Measurements from ENCODE around the gene RNF187.

RNF187 gene

GRCh38 chr1:228513236-228513900, 26.2 kb downstream of the RNF187 start:
- Histone ChIP-seq H3K9ac (ENCODE audit: low read depth, low read length, poor library complexity, severe bottlenecking) (peak overlapping the region; percentile 42), H3K27me3 (ENCODE audit: insufficient read depth, low read length, poor library complexity, severe bottlenecking) (no peaks in the 10 kb centered on the region), H3K4me3 (ENCODE audit: low read length, poor library complexity, severe bottlenecking) (no peak overlapping the region), H3K4me1 (ENCODE audit: insufficient read depth, low read length, poor library complexity, severe bottlenecking) (peaks cover 41% of the 10 kb centered on the region), H2AFZ (ENCODE audit: low read length) (no peak overlapping the region), H3K9me2 (replicated peaks; ENCODE audit: low read depth, low read length) (no peaks in the 10 kb centered on the region), H4K20me1 (ENCODE audit: insufficient read depth, low read length, poor library complexity, severe bottlenecking) (no peaks in the 10 kb centered on the region), H3K4me2 (ENCODE audit: low read depth, low read length, poor library complexity, severe bottlenecking) (peak overlapping the region; percentile 28), H3F3A (ENCODE audit: low read depth) (no peaks in the 10 kb centered on the region), H3K9me3 (ENCODE audit: insufficient read depth, low read depth, low read length) (no peaks in the 10 kb centered on the region), H3K36me3 (ENCODE audit: insufficient read depth, low read length) (no peaks in the 10 kb centered on the region), H3K79me2 (ENCODE audit: insufficient read depth, low read length) (no peaks in the 10 kb centered on the region; the same call in 1 of the 2 replicates)
- TF ChIP-seq, protein P1, sequence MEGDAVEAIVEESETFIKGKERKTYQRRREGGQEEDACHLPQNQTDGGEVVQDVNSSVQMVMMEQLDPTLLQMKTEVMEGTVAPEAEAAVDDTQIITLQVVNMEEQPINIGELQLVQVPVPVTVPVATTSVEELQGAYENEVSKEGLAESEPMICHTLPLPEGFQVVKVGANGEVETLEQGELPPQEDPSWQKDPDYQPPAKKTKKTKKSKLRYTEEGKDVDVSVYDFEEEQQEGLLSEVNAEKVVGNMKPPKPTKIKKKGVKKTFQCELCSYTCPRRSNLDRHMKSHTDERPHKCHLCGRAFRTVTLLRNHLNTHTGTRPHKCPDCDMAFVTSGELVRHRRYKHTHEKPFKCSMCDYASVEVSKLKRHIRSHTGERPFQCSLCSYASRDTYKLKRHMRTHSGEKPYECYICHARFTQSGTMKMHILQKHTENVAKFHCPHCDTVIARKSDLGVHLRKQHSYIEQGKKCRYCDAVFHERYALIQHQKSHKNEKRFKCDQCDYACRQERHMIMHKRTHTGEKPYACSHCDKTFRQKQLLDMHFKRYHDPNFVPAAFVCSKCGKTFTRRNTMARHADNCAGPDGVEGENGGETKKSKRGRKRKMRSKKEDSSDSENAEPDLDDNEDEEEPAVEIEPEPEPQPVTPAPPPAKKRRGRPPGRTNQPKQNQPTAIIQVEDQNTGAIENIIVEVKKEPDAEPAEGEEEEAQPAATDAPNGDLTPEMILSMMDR (conservative IDR thresholded peaks at IDR 0.05; ENCODE audit: low read length) = no peak
- TF ChIP-seq EZH2phosphoT487 (IDR thresholded peaks at IDR 0.05; ENCODE audit: borderline replicate concordance) = no peak

GRCh38 chr1:228514421-228514820, 27.2 kb downstream of the RNF187 start:
- H2AFZ ChIP-seq (ENCODE audit: low read length) = no peak overlapping the region
- no peaks in the 10 kb centered on the region; the same call in 1 of the 2 replicates for H3K79me2 ChIP-seq (ENCODE audit: insufficient read depth, low read length)
- H3K9ac ChIP-seq (ENCODE audit: low read depth, low read length, poor library complexity, severe bottlenecking) = no peak overlapping the region
- H3K36me3 ChIP-seq (ENCODE audit: insufficient read depth, low read length) = no peaks in the 10 kb centered on the region
- H4K20me1 ChIP-seq (ENCODE audit: insufficient read depth, low read length, poor library complexity, severe bottlenecking) = no peaks in the 10 kb centered on the region
- no peaks in the 10 kb centered on the region for H3K9me3 ChIP-seq (ENCODE audit: insufficient read depth, low read depth, low read length)
- no peak overlapping the region for H3K4me2 ChIP-seq (ENCODE audit: low read depth, low read length, poor library complexity, severe bottlenecking)
- H3K9me2 ChIP-seq (replicated peaks; ENCODE audit: low read depth, low read length) = no peaks in the 10 kb centered on the region
- H3K4me3 ChIP-seq (ENCODE audit: low read length, poor library complexity, severe bottlenecking) = no peak overlapping the region
- no peaks in the 10 kb centered on the region for H3K27me3 ChIP-seq (ENCODE audit: insufficient read depth, low read length, poor library complexity, severe bottlenecking)
- peaks cover 31% of the 10 kb centered on the region for H3K4me1 ChIP-seq (ENCODE audit: insufficient read depth, low read length, poor library complexity, severe bottlenecking)
- H3F3A ChIP-seq (ENCODE audit: low read depth) = no peaks in the 10 kb centered on the region
- TF ChIP-seq, protein P1 (conservative IDR thresholded peaks at IDR 0.05; ENCODE audit: low read length) = no peak
- TF ChIP-seq EZH2phosphoT487 (IDR thresholded peaks at IDR 0.05; ENCODE audit: borderline replicate concordance) = no peak

DNA sequence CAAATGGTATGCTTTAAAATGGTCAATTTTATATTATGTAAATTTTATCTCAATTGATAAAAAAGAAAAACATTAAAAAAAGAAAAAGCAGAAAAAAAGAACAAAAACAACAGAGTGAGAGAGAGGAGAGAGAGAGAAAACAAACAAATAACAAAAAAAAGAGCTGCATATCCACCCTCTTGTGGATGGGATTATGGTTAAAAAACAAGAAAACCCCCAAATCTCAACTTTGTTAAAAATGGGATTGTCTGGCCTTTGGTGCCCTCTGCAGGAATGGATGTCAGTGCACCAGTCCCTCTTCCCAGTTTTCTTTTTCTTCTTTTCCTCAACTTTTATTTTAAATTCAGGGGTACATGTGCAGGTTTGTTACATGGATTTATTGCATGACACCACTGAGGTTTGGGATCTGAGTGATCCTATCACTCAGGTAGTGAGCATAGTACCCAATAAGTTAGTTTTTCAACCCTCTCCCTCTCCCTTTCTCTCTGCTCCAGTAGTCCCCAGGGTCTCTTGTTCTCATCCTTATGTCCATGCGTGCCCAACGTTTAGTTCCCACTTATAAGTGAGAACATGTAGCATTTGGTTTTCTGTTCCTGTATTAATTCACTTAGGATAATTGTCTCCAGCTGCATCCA, 28.1 kb downstream of the RNF187 start:
- Histone ChIP-seq H4K20me1 (ENCODE audit: insufficient read depth, low read length, poor library complexity, severe bottlenecking) (no peaks in the 10 kb centered on the region), H3K4me2 (ENCODE audit: low read depth, low read length, poor library complexity, severe bottlenecking) (no peak overlapping the region), H3K36me3 (ENCODE audit: insufficient read depth, low read length) (no peaks in the 10 kb centered on the region), H3K4me1 (ENCODE audit: insufficient read depth, low read length, poor library complexity, severe bottlenecking) (peaks cover 22% of the 10 kb centered on the region), H3K9me2 (replicated peaks; ENCODE audit: low read depth, low read length) (no peaks in the 10 kb centered on the region), H3K79me2 (ENCODE audit: insufficient read depth, low read length) (no peaks in the 10 kb centered on the region), H3K27me3 (ENCODE audit: insufficient read depth, low read length, poor library complexity, severe bottlenecking) (no peaks in the 10 kb centered on the region), H3K4me3 (ENCODE audit: low read length, poor library complexity, severe bottlenecking) (no peak overlapping the region), H3F3A (ENCODE audit: low read depth) (no peaks in the 10 kb centered on the region), H3K9me3 (ENCODE audit: insufficient read depth, low read depth, low read length) (no peaks in the 10 kb centered on the region), H2AFZ (ENCODE audit: low read length) (no peak overlapping the region), H3K9ac (ENCODE audit: low read depth, low read length, poor library complexity, severe bottlenecking) (no peak overlapping the region)
- no peak for TF ChIP-seq EZH2phosphoT487 (IDR thresholded peaks at IDR 0.05; ENCODE audit: borderline replicate concordance)
- TF ChIP-seq, protein P1 (conservative IDR thresholded peaks at IDR 0.05; ENCODE audit: low read length) = peak; percentile 90
